AG10803 (cell line): ENCODE measurements around the gene TCFL5.

Experiments
- DNase-seq: peaks from one replicate; pipeline ENCODE4 v3.0.0; 2010; ENCODE audit warnings: low read depth
- H3K4me3 ChIP-seq: 2 replicates; pipeline ENCODE4 v1.5.1; 2011; ENCODE audit warnings: mild to moderate bottlenecking, low read length, control low read depth
- CTCF ChIP-seq: conservative IDR thresholded peaks from 2 replicates; pipeline ENCODE4 v1.5.1; 2011; ENCODE audit warnings: mild to moderate bottlenecking, low read length, control low read depth, inconsistent platforms

TCFL5 gene

GRCh38 chr20:62818592-62819493 is 42.8 kb downstream of the TCFL5 start:
- no peak for TF ChIP-seq CTCF
- no peak for DNase-seq
- H3K4me3 ChIP-seq = no peak overlapping the region

- TF ChIP-seq CTCF = no peak
- DNase-seq = no peak
- H3K4me3 ChIP-seq = no peak overlapping the region
Observed at GRCh38 chr20:62817975-62818591, 43.5 kb downstream of the TCFL5 start.

- no peak for DNase-seq
- no peak for TF ChIP-seq CTCF
- peak within 1 kb of the TSS; percentile 9; the same call in 1 of the 2 replicates for H3K4me3 ChIP-seq
Observed at GRCh38 chr20:62816884-62817873, 44.4 kb downstream of the TCFL5 start, which contains the start of gene COL9A3. COL9A3 (plus strand) TSS chr20:62817050; CDS start chr20:62817065, 15 bp downstream.

GRCh38 chr20:62816031-62816883 is 45.4 kb downstream of the TCFL5 start:
- peak overlapping the region; percentile 9; the same call in 1 of the 2 replicates for H3K4me3 ChIP-seq
- DNase-seq = no peak
- TF ChIP-seq CTCF = no peak

GRCh38 chr20:62815066-62815991 is 46.3 kb downstream of the TCFL5 start:
- no peak overlapping the region for H3K4me3 ChIP-seq
- no peak for DNase-seq
- TF ChIP-seq CTCF = no peak
